Islet of Langerhans (tissue), 1 donor: ENCODE results near the gene CES5A.
A peak's percentile ranks its signal among the peaks of the same experiment; 100 is the strongest.
"Not testable (repeated sequence)": the region's sequence is repeated elsewhere in the genome, so short reads cannot be mapped to it uniquely, and the experiment has no call there.

Source experiments
- FAIRE-seq: peaks from one replicate; lab custom pipeline; 2011; peaks lifted over from hg19 to GRCh38; lab: Jason Lieb, UNC

CES5A gene

DNA sequence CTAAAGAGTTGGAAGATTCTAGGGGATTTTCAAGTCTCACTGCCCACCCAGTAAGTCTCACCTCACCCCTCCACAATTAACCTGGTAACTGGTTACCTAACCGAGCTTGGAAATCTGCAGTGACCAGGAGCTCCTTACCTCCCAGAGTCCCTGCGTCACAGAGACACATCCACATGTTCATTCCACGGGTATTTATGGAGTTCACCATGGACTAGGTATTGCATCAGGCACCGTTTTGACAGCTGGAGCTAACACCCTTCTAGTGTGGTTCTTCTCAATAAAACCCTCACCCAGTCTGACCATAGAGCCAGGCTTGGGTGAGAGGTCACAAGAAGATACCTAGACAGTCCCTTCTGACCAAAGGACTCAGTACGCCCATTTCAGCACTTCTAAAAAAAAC, 2.1 kb downstream of the CES5A start:
- no peak for FAIRE-seq

- FAIRE-seq, result no peak
Measured at GRCh38 chr16:55872130-55872529, 3.0 kb downstream of the CES5A start.

- no peak for FAIRE-seq
Measured at GRCh38 chr16:55871411-55872038, 3.6 kb downstream of the CES5A start.

DNA sequence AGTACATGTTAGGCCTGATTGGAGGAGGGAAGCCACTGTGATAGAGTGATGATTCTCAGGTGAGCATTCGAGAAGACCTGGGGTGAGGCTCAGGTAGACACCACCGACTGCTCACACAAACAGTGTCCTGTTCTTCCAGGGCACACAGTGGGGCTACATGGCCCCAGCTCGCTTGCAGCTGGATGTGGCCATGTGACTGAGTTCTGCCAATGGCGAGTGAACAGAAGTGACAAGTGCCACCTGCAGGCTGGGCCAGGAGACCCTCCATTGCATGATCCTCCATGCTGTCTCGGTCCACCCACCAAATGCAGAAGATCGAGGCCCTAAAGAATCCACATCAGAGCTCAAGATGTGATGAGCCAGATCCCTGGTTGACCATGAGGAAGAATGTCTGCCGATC, 6.2 kb downstream of the CES5A start:
- no peak for FAIRE-seq

DNA sequence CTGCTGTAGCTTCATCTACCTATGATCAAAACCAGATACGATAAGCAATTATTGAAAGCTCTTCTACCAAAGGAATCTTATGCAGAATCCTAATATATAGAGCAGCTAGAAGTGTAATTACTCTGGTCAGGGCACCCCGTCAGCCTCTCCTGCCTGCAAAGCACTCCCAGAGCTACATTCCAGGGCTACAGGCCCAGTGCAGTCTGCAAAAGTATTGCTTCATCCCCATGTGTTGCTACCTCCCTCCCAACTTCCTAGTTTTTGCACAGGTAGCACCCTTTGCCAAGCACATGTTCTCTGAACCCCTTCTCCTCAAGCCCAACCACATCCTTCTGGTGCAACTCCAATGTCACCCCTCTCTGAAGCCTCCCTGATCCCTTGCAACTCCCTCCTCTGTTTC, 7.0 kb downstream of the CES5A start:
- no peak for FAIRE-seq

DNA sequence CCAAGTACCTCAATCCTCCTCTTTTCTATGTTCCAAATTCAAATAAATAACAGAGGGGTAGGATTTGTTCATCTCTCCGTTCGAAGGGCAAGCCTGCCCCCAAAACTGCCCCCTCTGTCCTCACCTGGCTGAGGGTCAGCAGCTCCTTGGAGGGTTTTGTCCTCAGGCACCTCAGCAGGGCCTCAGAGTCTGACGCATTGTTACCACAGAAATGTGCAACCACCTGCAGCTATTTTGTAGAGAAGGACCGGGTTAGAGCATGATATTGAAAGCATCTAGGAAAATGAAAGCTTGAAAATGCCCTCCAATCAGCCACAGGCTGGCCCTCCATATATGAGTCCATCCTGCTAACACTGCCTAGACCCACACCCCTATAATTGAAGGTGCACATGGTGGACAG, 13.9 kb downstream of the CES5A start:
- no peak for FAIRE-seq

- FAIRE-seq, result not testable (repeated sequence)
Measured at GRCh38 chr16:55857650-55858049, 17.5 kb downstream of the CES5A start.

GRCh38 chr16:55856950-55857349, 18.2 kb downstream of the CES5A start:
- no peak for FAIRE-seq

DNA sequence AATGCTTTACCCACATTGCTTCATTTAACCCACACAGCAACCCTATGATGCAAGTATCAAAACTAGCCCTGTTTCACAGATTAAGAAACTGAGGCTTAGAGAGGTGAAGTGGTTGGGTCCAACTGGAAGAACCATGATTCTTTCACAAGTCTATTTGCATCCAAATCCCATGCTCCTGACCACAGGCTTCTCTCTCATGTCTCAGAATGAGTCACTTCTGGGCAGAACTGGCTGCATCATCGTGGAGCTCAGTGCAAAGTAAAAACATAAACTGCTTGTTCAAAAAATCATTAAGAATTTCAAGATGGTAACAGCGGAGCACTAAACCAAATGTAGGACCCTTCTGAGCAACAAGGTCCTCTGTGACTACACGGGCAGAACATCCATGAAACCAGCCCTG, 22.1 kb downstream of the CES5A start:
- no peak for FAIRE-seq

GRCh38 chr16:55849536-55849935, 25.6 kb downstream of the CES5A start:
- no peak for FAIRE-seq

DNA sequence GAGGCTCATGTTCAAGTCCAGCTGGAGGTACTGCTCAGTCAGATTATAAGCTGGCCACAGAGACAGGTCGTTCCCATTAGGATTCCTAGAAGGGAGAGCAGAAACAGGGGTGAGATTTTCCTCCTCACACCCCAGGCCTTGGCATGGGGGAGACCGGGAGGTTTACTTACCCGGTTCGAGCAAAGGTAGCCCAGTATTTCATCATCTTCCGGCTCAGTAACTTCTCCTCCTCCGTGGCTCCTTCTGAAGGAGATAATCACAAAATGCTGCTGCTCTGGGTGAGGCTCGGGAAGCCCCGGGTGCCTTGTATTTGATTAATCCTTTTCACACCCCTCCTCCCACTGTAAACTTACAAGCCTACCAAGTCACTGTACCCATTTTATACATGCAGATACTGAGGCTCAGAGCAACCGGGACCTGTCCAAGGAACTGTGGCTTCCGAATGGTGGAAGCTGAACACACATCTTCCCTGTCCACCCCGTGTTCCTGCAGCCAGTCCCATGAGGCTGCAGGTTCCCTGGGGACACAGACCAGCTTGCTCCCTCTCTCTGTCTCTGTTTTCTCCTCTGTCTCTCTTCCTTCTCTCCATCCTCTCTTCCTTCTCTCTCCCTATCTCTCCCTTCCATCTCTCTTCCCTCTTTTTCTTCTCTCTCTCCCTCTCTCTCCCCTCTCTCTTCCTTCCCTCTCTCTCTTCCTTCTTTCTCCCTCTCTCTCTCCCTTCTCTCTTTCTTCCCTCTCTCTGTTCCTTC, 28.4 kb downstream of the CES5A start:
- no peak for FAIRE-seq

DNA sequence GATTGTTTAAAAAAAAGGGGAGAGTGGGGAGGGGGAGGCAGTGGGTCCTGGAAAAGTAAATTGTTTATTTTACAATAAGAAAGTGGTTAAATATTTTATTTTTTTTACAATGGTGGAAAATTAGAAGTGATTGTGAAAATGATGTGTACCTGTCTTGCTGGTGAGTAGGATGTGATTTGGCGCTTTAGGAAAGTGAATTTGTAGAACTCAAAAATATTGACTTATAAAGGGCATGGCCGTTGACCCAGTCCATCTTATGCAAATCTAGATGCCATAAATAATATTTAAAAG, 32.1 kb downstream of the CES5A start:
- no peak for FAIRE-seq

DNA sequence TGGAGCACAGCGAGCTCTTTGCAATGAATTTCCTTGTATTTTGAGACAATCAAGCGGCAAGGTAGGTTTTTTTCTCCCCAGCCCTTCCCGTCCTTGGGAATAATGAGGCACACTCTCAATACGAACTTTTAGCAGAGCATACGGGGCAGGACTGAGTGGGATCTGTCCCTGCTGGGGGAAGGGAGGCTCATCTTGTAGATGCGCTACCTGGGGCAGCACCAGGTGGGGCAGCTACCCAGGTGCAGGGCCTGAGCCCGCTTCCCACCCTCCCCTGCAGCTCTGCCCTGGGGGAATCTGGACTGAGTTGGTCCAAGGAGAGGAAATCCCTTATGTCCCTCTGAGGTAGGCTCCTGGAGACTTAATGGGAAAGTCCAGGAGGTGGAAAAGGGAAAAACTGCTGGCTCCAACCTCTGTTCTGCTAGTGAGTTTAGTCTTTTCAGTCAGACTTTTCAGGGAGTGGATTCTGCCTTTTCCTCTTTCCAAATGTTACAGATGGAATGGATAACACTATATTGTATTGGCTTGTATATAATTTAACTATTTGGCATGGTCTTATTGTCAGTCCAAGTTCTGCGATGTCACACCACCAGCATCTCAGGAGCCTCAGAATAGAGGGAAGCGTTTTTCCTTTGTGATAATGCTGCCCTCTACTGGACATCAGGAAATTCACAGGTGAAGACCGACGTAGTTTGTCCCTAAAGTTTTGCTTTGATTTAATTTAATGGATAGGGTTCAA, 32.6 kb downstream of the CES5A start:
- peak; percentile 36 for FAIRE-seq

DNA sequence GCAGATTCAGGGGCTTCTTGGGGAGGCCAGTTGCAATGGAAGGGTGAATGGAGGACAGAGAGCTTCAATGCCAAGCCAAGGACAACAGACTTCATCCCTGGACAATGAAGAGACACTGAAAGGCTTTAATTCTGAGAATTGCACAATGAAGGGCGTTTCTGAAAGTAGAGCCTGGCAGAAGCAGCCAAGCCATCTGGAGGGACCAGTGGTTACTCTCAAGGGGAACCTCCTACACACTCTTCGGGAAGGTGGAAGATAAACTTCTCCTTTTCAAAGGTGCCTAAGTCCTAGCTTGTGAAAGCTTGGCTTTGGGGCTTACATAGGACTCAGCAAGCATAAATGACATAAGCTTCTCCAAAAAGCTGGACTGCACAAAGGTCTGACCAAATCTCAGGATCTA, 36.1 kb downstream of the CES5A start:
- FAIRE-seq, result no peak

GRCh38 chr16:55836158-55836611, 39.0 kb downstream of the CES5A start:
- no peak for FAIRE-seq

DNA sequence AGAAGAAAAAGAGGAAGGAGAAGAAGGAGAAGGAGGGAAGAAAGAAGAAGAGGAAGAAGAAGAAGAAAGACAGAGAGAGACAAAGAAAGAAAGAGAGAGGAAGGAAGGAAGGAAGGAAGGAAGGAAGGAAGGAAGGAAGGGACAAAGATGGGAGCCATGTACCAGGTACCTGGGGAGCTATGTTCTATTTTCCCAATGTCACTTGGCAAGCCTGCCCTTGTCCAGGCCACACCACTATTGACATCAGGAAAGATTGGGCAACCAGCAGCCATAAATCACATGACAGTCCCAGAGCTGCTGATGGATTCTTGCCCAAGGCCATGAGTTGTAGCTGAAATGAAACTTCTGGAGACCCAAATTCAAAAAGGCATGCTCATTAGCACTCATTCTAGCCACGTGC, 39.6 kb downstream of the CES5A start:
- no peak for FAIRE-seq

GRCh38 chr16:55835173-55835572, 40.0 kb downstream of the CES5A start:
- not testable (repeated sequence) for FAIRE-seq

DNA sequence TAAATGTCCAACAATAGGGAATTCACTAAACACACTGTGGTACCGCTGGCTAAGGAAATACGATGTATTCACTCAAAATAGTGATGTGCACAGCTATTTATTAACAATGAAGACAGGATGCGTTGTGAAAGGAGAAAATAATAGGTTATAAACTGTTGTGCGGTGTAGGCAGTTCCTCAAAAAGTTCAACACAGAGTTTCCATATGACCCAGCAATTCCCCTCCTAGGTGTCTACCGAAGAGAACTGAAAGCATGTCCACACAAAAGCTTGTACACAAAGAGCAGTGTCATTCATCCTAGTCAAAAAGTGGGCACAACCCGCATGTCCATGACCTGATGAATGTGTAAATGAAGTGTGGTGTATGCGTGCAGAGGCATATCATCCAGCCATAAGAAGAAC, 41.1 kb downstream of the CES5A start:
- FAIRE-seq, result no peak

DNA sequence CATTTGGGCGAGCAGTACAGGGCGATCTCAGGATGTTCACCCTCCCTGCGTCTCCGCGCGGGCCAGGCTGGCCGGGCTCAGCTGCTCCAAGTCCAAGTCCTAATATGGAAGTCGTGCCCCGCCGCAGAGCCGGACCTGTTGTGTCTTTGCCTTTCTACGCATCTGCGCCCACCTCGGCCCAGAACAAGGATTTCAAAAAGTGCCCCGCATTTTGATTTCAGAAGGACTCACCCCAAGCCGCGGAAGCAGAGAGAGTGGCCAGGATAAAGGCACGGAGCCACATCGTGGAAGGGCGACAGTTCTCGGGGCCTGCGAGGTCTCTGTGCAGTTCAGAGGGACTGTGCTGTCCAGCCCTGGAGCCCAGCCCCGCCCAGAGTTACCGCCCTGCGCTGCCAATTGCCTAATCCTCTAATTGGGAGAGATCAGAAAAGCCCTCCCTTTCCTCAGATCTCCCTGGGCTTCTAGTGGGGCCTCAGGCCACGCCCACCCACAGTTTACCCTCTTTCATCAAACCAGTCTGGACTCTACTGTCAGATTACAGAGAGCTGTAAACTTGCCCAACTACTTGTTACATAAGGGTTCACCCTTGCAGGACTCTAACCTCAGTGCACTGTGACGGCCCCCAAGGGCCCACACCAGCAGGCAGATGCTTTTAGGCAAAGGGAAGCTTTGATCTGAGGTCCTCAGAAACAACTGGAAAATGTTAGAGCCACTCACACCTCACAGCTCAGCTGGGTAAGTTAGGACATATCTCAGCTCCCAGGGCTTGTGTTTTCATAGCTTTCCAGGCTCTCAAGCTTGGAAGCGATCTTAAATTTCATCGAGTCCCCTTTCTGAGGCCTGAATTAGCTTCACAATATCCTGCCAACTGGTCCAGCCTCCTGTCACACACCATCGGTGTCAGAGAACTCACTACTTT, 42.1 kb downstream of the CES5A start, which contains the start of gene CES1:
TSS of gene CES1 (minus strand) at position 324 of the 919 bp plus-strand sequence. CDS start at position 283, 41 bp downstream.
- no peak for FAIRE-seq

- FAIRE-seq, result no peak
Measured at GRCh38 chr16:55832425-55832772, 42.8 kb downstream of the CES5A start.

DNA sequence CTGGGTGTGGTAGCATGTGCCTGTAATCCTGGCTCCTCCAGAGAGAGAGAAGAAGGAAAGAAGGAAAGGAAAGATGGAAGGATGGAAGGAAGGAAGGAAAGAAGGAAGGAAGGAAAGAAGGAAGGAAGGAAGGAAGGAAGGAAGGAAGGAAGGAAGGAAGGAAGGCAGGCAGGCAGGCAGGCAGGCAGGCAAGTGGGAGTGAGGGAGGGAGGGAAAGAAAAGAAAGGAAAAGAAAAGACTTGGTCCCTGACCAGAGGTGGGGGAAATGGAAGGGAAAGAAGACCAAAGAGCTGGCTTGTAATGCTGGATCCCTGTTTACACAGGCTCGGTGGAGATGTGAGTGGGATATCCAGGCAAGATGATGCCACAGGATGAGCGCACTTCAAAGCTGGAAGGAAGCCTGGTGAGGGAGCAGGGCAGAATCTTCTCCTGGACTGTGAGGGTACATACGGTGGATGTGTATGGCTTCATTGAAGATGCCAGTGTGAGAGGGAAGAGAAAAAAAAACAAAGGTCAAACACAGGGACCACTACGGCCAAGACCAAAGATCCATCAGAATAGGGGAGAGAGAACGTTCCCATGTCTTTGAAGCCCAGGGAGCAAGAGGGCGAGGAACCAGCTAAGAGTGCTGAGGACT, 44.4 kb downstream of the CES5A start:
- no peak for FAIRE-seq

GRCh38 chr16:55829232-55829631, 45.9 kb downstream of the CES5A start:
- not testable (repeated sequence) for FAIRE-seq
